HG02642 (cell line): ENCODE measurements around the gene DLX1.
"Not testable (repeated sequence)": the region's sequence is repeated elsewhere in the genome, so short reads cannot be mapped to it uniquely, and the experiment has no call there.

ENCODE experiments used
- ATAC-seq: cut with Tn5 transposase; IDR thresholded peaks from one replicate; pipeline ENCODE4 v1.9.1; 2021; ENCODE audit warnings: mild to moderate bottlenecking; ENCODE audit not compliant: unreplicated experiment, poor library complexity

DLX1 gene

GRCh38 chr2:172085460-172086159 lies at the start of gene DLX1:
TSS of gene DLX1 (plus strand) at chr2:172085507. CDS start at chr2:172085678, 171 bp downstream.
- peak; percentile 10 for ATAC-seq

- ATAC-seq, result no peak
Measured at GRCh38 chr2:172038121-172038520, 47.2 kb upstream of the DLX1 start.

GRCh38 chr2:172038604-172039003 lies 46.7 kb upstream of the DLX1 start:
- no peak for ATAC-seq

- no peak for ATAC-seq
Measured at GRCh38 chr2:172039011-172039704, 46.1 kb upstream of the DLX1 start.

- no peak for ATAC-seq
Measured at GRCh38 chr2:172040311-172040710, 45.0 kb upstream of the DLX1 start.

GRCh38 chr2:172046080-172046678 lies 39.1 kb upstream of the DLX1 start:
- ATAC-seq, result no peak

GRCh38 chr2:172046866-172047565 lies 38.3 kb upstream of the DLX1 start:
- ATAC-seq, result no peak

- ATAC-seq, result no peak
Measured at GRCh38 chr2:172047566-172048507, 37.5 kb upstream of the DLX1 start.

GRCh38 chr2:172048508-172049503 lies 36.5 kb upstream of the DLX1 start:
- no peak for ATAC-seq

GRCh38 chr2:172049567-172050120 lies 35.7 kb upstream of the DLX1 start:
- ATAC-seq, result no peak

- ATAC-seq, result no peak
Measured at GRCh38 chr2:172050479-172051125, 34.7 kb upstream of the DLX1 start.

GRCh38 chr2:172052000-172052983 lies 33.0 kb upstream of the DLX1 start:
- ATAC-seq, result no peak

- ATAC-seq, result no peak
Measured at GRCh38 chr2:172053486-172053885, 31.8 kb upstream of the DLX1 start.

GRCh38 chr2:172056293-172056692 lies 29.0 kb upstream of the DLX1 start:
- ATAC-seq, result no peak

GRCh38 chr2:172058660-172059059 lies 26.6 kb upstream of the DLX1 start:
- no peak for ATAC-seq

- not testable (repeated sequence) for ATAC-seq
Measured at GRCh38 chr2:172060118-172060517, 25.2 kb upstream of the DLX1 start.
